GM10266 (cell line): Measurements from ENCODE around the gene GPX3.

ENCODE experiments used
- DNase-seq: peaks from one replicate; pipeline ENCODE4 v3.0.0; 2012; ENCODE audit errors: extremely low spot score
- CTCF ChIP-seq: IDR thresholded peaks from 2 replicates; pipeline ENCODE4 v1.5.1; 2012; ENCODE audit warnings: mild to moderate bottlenecking, low read depth; ENCODE audit not compliant: control insufficient read depth, insufficient read depth; ENCODE audit errors: missing control alignments

The GPX3 gene

GRCh38 chr5:151063142-151063989 is 43.0 kb downstream of the GPX3 start:
- DNase-seq, result no peak
- TF ChIP-seq CTCF, result no peak

- TF ChIP-seq CTCF, result no peak
- no peak for DNase-seq
Measured at GRCh38 chr5:151064916-151065499, 44.6 kb downstream of the GPX3 start.

- DNase-seq, result no peak
- TF ChIP-seq CTCF, result no peak
Measured at GRCh38 chr5:151065609-151066008, 45.2 kb downstream of the GPX3 start.

DNA sequence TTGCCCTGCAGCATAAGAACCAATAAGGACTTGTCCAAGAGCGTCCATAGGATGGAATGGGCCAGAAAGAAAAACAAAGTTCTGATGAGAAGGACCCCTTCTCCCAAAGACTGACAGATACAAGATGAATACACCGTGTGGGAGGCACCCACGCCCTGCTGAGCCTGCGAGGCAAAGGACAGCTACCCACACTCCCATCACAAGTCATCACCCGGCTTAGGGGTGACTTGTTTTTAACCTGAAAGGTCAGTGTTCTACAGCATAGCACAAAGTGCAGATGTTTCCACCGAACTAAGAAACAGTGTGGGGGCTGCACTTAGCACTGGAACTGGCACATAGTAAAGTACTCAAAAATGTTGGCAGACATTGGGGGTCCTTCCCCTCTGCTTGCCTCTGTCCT is 46.5 kb downstream of the GPX3 start:
- no peak for TF ChIP-seq CTCF
- DNase-seq, result no peak

DNA sequence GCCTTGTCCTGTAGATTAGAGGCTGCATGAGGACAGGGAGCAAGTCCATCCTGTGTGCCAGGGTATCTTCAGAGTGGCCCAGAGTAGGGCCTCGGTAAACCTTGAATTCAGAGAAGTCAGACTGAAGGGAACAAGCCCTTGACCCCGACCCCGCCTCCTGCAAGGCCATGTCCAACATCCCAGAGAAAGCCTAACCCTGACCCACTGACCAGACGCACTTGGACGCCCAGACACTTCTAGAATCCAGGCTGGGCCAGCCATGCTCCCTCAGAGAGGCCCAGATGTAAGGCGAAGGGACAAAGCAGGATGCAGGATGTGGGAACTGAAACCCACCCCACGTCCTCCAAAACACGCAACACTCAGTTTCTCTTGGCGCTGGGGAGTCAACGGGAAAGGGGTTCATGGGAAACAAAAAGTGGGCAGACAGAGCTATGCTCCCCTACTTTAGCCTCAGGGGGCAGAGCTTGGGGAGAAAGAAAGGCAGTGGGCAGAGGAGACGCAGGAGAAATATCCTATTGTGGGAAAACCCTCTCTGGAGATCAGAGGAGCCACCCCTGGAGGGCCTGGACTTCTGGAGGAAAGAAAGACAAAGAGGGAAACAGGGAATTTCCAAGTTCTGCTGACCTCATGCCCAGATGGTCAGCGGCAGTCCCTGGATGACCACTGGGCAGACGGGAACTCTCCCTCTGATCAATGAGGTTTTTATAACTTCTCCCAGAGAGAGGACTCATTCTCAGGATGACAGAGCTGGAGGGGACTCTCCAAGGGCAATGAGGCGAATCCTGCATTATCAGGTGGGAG is 47.4 kb downstream of the GPX3 start:
- TF ChIP-seq CTCF, result no peak
- DNase-seq, result no peak

DNA sequence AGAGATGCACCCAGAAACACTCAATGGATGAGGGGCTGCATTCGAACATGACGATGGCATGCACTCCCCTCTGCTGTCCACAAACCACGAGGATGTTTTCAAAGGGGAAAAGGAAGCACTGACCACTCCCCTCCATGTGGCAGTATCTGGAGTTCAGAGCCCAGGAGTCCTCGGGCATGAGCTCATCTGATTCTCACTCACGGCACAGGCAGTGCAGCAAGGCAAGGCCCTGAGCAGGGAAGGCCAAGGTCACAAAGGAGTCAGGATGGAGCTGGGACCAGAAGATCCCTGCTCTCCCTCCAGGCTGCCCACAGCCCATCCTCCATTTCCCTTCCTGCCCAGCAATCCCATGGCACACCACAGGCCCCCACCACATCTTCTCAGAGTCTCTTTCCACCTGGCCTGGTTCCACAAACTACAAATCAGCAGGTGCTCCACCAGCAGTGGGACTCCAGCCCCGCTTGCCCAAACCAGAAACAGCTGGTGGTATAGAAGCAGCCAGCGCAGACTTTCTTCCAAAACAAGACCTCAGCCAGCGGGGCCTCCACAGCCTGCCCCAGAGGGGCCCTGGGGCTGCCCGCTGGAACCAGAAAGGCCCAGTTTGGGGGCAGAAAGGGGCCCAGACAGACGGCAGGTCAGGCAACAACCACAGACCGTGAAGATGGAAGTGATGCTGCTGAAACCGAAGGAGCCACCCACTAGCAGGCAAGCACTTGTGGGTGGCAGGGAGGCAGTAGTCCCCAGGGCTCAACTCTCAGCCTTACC is 48.2 kb downstream of the GPX3 start:
- DNase-seq, result peak; percentile 35
- no peak for TF ChIP-seq CTCF
